OCI-LY7 (cell line): ENCODE measurements around the gene FLACC1.

Source experiments
- EZH2phosphoT487 ChIP-seq: fragments of 200-600 bp; sonication (generic); IDR thresholded peaks from 2 replicates; pipeline ENCODE4 v1.6.1; 2018; ENCODE audit warnings: low read depth, borderline replicate concordance, mild to moderate bottlenecking, mixed run types, antibody characterized with exemption, low read length, moderate library complexity, mixed read lengths
- TF ChIP-seq, protein P1 (sequence below): fragments of 200-600 bp; sonication (generic); conservative IDR thresholded peaks from 2 replicates; pipeline ENCODE4 v1.5.1; 2014; ENCODE audit warnings: mild to moderate bottlenecking, antibody characterized with exemption, low read length, moderate library complexity, mixed read lengths

GRCh38 chr2:201269764-201270163, 87.4 kb downstream of the FLACC1 start:
- no peak for TF ChIP-seq EZH2phosphoT487
- TF ChIP-seq, protein P1, sequence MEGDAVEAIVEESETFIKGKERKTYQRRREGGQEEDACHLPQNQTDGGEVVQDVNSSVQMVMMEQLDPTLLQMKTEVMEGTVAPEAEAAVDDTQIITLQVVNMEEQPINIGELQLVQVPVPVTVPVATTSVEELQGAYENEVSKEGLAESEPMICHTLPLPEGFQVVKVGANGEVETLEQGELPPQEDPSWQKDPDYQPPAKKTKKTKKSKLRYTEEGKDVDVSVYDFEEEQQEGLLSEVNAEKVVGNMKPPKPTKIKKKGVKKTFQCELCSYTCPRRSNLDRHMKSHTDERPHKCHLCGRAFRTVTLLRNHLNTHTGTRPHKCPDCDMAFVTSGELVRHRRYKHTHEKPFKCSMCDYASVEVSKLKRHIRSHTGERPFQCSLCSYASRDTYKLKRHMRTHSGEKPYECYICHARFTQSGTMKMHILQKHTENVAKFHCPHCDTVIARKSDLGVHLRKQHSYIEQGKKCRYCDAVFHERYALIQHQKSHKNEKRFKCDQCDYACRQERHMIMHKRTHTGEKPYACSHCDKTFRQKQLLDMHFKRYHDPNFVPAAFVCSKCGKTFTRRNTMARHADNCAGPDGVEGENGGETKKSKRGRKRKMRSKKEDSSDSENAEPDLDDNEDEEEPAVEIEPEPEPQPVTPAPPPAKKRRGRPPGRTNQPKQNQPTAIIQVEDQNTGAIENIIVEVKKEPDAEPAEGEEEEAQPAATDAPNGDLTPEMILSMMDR: no peak
